H1 (cell line): ENCODE results near the gene TBL2. TPM values are rescaled to one million over a fixed set of nuclear protein-coding genes. Genes with fewer than 3 reads are reported as not detected.
A peak's percentile ranks its signal among the peaks of the same experiment; 100 is the strongest.

Source experiments
- BACH1 ChIP-seq: IDR thresholded peaks from 2 replicates; pipeline ENCODE4 v1.6.1; 2012; ENCODE audit warnings: low read length, improper control_type of control experiment
- CHD2 ChIP-seq: IDR thresholded peaks from 2 replicates; pipeline ENCODE4 v1.6.1; 2012; ENCODE audit warnings: low read length, improper control_type of control experiment
- CTBP2 ChIP-seq: IDR thresholded peaks from 2 replicates; pipeline ENCODE4 v1.7.0; 2011; ENCODE audit warnings: borderline replicate concordance, mild to moderate bottlenecking, moderate library complexity, mixed read lengths, low read length; ENCODE audit not compliant: insufficient read depth, insufficient read length
- EGR1 ChIP-seq: IDR thresholded peaks from 2 replicates; pipeline ENCODE4 v1.6.1; 2011; ENCODE audit warnings: low read depth, low read length, borderline replicate concordance
- FOSL1 ChIP-seq: IDR thresholded peaks from 2 replicates; pipeline ENCODE4 v1.6.1; 2011; ENCODE audit warnings: mild to moderate bottlenecking, low read depth, low read length, moderate library complexity; ENCODE audit not compliant: insufficient read depth
- HDAC2 ChIP-seq, 2 experiments: fragments of 300-600 bp in 1 of 2; sonication (generic) in 1 of 2; IDR thresholded peaks; 2 replicates each; pipeline ENCODE4 v1.6.1; 2011 to 2012; ENCODE audit warnings: low read depth in 2 of 2, low read length in 2 of 2, mild to moderate bottlenecking in 2 of 2, moderate library complexity in 2 of 2, borderline replicate concordance in 1 of 2, inconsistent platforms in 1 of 2
- KDM4A ChIP-seq: IDR thresholded peaks from one replicate; pipeline ENCODE4 v1.7.1; 2012; ENCODE audit warnings: low read depth, mild to moderate bottlenecking, moderate library complexity, low read length, inconsistent platforms; ENCODE audit not compliant: severe bottlenecking
- PHF8 ChIP-seq: fragments of 200-600 bp; sonication (generic); conservative IDR thresholded peaks from 2 replicates; pipeline ENCODE4 v1.7.1; 2012; ENCODE audit warnings: low read depth, mild to moderate bottlenecking, inconsistent platforms, low read length, moderate library complexity
- POLR2A ChIP-seq, 2 experiments: IDR thresholded peaks; 1 replicate in 1 of 2; 2 replicates in 1 of 2; pipeline ENCODE4 v1.6.1; 2011; ENCODE audit warnings: low read depth in 2 of 2, low read length in 2 of 2, mild to moderate bottlenecking in 2 of 2; ENCODE audit errors: control extremely low read depth in 1 of 2
- POU5F1 ChIP-seq: IDR thresholded peaks from 2 replicates; pipeline ENCODE4 v1.6.1; 2011; ENCODE audit warnings: low read depth, mild to moderate bottlenecking, low read length, moderate library complexity
- RBBP5 ChIP-seq: IDR thresholded peaks from 2 replicates; pipeline ENCODE4 v1.7.1; 2012; ENCODE audit warnings: low read depth, mild to moderate bottlenecking, inconsistent platforms, low read length, moderate library complexity, borderline replicate concordance
- RFX5 ChIP-seq: IDR thresholded peaks from 2 replicates; pipeline ENCODE4 v1.6.1; 2011; ENCODE audit warnings: low read depth, low read length, improper control_type of control experiment, borderline replicate concordance
- RNF2 ChIP-seq: fragments of 200-900, 300-1000 bp; sonication (generic); IDR thresholded peaks from 2 replicates; pipeline ENCODE4 v1.7.1; 2016; ENCODE audit warnings: borderline replicate concordance, low read depth, mild to moderate bottlenecking, antibody characterized with exemption, low read length; ENCODE audit not compliant: poor library complexity, severe bottlenecking; ENCODE audit errors: missing control alignments
- TEAD4 ChIP-seq: IDR thresholded peaks from 2 replicates; pipeline ENCODE4 v1.6.1; 2012; ENCODE audit warnings: low read depth, low read length, inconsistent platforms, mixed read lengths
- polyA plus RNA-seq, 7 experiments: library from polyadenylated mRNA; depleted of rRNA in 3 of 7; stranded (reverse) in 5 of 7; unstranded in 2 of 7; fragments of >200 nt in 5 of 7; fragments of 200-250 nt in 2 of 7; gene quantifications; 1 replicate in 5 of 7; 2 replicates in 1 of 7; 4 replicates in 1 of 7; pipeline versions ENCODE4 v1.2.1 to v1.2.3, GENCODE V29; 2011 to 2013; ENCODE audit warnings: missing spikeins in 2 of 7, mixed read lengths in 2 of 7
- total RNA-seq: library from RNA; stranded (reverse); fragmentation: NEBNext Ultra II Directional; extraction: Animal tissue kit (Norgen Biotek cat#: 25700); gene quantifications from 2 replicates; pipeline ENCODE4 v1.2.1, GENCODE V29; 2021
- TF ChIP-seq, protein P1 (sequence below): IDR thresholded peaks from 2 replicates; pipeline ENCODE4 v1.6.1; 2012; ENCODE audit warnings: inconsistent platforms
- TF ChIP-seq, protein P2 (sequence below), 3 experiments: IDR thresholded peaks; 1 replicate in 2 of 3; 2 replicates in 1 of 3; pipeline versions ENCODE4 v1.5.1 to v1.6.1; 2011; ENCODE audit warnings: low read length in 3 of 3, mild to moderate bottlenecking in 3 of 3, inconsistent platforms in 2 of 3, low read depth in 1 of 3, moderate library complexity in 1 of 3; ENCODE audit not compliant: insufficient read depth in 1 of 3; ENCODE audit errors: control extremely low read depth in 1 of 3
- TF ChIP-seq, protein P3 (sequence below): IDR thresholded peaks from 2 replicates; pipeline ENCODE4 v1.6.1; 2012; ENCODE audit warnings: low read length, inconsistent platforms

TBL2 gene
- total and polyA plus RNA-seq, 2 of the 8 experiments (the other 6 are each of a cell fraction or from before 2014, with no cell fraction given) = 25.8 to 29.7 TPM

DNA sequence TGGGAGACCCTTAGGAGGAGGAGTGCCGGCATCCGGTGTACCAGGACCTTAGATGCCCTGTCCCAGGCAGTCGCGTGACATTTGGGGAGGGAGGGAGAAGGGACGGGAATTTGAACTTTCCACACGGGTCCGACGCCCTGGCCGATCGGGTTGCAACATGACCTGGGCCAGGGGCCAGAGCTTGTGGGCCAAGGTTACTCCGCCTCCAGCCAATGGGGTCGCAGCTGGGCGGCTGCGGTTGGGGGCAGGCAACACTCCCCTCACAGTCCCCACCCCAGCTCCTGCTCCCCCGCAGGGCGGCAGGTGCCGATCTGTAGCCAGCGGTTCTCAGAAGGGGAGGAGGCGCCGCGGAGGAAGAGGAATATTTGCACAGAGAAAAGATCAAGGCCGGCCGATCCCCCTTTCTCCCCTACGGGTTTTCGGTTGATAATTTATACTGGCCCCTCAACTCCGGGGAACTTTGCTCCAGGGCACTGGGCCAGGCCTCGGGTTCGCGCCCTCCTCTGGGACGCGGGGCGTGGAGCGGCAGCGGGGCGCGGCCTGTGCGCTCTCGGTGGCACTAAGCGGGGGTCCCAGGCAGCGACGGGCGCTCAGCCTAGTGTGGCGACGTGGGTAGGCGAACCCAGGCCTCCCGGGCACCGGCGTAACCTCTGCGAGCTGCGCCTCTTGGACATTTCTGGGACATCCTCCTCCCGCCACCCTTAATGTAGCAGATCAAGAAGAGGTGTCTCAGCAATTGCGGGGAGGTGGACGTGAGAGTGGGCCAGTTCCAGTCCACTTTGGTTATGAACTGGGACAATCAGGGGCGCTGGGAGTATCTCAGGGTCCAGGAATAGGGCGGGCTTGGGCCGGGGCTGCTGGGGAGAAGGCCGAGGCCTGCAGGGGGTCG, 44.8 kb upstream of the TBL2 start (continued):
- TF ChIP-seq PHF8 = no peak
- TF ChIP-seq TEAD4 = peak; percentile 28; the same call in 1 of the 2 replicates
- TF ChIP-seq, protein P1, sequence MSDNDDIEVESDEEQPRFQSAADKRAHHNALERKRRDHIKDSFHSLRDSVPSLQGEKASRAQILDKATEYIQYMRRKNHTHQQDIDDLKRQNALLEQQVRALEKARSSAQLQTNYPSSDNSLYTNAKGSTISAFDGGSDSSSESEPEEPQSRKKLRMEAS = peak; percentile 36; the same call in 1 of the 2 replicates
- 0 out of 2 replicates have a peak, but pooled peaks have one; percentile 26 for TF ChIP-seq CHD2
- TF ChIP-seq, protein P2, sequence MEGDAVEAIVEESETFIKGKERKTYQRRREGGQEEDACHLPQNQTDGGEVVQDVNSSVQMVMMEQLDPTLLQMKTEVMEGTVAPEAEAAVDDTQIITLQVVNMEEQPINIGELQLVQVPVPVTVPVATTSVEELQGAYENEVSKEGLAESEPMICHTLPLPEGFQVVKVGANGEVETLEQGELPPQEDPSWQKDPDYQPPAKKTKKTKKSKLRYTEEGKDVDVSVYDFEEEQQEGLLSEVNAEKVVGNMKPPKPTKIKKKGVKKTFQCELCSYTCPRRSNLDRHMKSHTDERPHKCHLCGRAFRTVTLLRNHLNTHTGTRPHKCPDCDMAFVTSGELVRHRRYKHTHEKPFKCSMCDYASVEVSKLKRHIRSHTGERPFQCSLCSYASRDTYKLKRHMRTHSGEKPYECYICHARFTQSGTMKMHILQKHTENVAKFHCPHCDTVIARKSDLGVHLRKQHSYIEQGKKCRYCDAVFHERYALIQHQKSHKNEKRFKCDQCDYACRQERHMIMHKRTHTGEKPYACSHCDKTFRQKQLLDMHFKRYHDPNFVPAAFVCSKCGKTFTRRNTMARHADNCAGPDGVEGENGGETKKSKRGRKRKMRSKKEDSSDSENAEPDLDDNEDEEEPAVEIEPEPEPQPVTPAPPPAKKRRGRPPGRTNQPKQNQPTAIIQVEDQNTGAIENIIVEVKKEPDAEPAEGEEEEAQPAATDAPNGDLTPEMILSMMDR (IDR thresholded peaks at IDR 0.05; ENCODE audit: control extremely low read depth in 1 of 3, insufficient read depth in 1 of 3, low read depth in 1 of 3, low read length in 3 of 3) = 0 out of 4 replicates have a peak, but pooled peaks of 1 of the 3 experiments have one; percentile 1
- no peak for TF ChIP-seq FOSL1
- TF ChIP-seq, protein P3, sequence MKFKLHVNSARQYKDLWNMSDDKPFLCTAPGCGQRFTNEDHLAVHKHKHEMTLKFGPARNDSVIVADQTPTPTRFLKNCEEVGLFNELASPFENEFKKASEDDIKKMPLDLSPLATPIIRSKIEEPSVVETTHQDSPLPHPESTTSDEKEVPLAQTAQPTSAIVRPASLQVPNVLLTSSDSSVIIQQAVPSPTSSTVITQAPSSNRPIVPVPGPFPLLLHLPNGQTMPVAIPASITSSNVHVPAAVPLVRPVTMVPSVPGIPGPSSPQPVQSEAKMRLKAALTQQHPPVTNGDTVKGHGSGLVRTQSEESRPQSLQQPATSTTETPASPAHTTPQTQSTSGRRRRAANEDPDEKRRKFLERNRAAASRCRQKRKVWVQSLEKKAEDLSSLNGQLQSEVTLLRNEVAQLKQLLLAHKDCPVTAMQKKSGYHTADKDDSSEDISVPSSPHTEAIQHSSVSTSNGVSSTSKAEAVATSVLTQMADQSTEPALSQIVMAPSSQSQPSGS = no peak
- TF ChIP-seq RFX5 = no peak
- peak; percentile 75 for TF ChIP-seq CTBP2
- TF ChIP-seq BACH1 = no peak; the same call in 1 of the 2 replicates
- 0 out of 2 replicates have a peak, but pooled peaks have one; percentile 32 for TF ChIP-seq EGR1
- peak; percentile 78 for TF ChIP-seq RBBP5
- peak in 1 of 2 experiments; percentile 22; a peak in 1 of 4 replicates for TF ChIP-seq HDAC2 (IDR thresholded peaks at IDR 0.05; ENCODE audit: borderline replicate concordance in 1 of 2, low read depth in 2 of 2, low read length in 2 of 2)
- peak; percentile 61 for TF ChIP-seq KDM4A
- no peak for TF ChIP-seq RNF2
- TF ChIP-seq POLR2A (IDR thresholded peaks at IDR 0.05; ENCODE audit: control extremely low read depth in 1 of 2, low read depth in 2 of 2, low read length in 2 of 2) = no peak
- no peak for TF ChIP-seq POU5F1
